ENCODE data around the gene FAXDC2.

Gene FAXDC2

GRCh38 chr5:154801083-154801482, 49.3 kb downstream of the FAXDC2 start:
- no peak overlapping the region for H3K4me2 ChIP-seq (ENCODE audit: low read length)
- no peaks in the 10 kb centered on the region; the same call in 1 of the 2 replicates for H4K20me1 ChIP-seq (ENCODE audit: control insufficient read depth, insufficient read depth, low read depth, low read length)
- no peaks in the 10 kb centered on the region for H3K4me1 ChIP-seq (ENCODE audit: control insufficient read depth, low read length)
- no peaks in the 10 kb centered on the region for H3K9me2 ChIP-seq (replicated peaks; ENCODE audit: control insufficient read depth, low read length)
- no peak overlapping the region for H3K27ac ChIP-seq (ENCODE audit: low read depth, low read length)
- H3K79me2 ChIP-seq (ENCODE audit: control insufficient read depth, low read length) = peaks cover 38% of the 10 kb centered on the region
- no peaks in the 10 kb centered on the region for H3F3A ChIP-seq (ENCODE audit: control insufficient read depth, insufficient read depth)
- H3K9me3 ChIP-seq (ENCODE audit: control insufficient read depth, insufficient read depth, low read length) = no peaks in the 10 kb centered on the region
- H3K4me3 ChIP-seq (ENCODE audit: low read length) = no peak overlapping the region
- TF ChIP-seq EZH2phosphoT487 (IDR thresholded peaks at IDR 0.05; ENCODE audit: borderline replicate concordance, low read length) = no peak
- no peak for TF ChIP-seq CTCF (IDR thresholded peaks at IDR 0.05; ENCODE audit: low read depth, low read length, poor library complexity, severe bottlenecking)
- peaks cover 98% of the 10 kb centered on the region for H3K36me3 ChIP-seq (ENCODE audit: control insufficient read depth, low read length)
- H3K27me3 ChIP-seq (ENCODE audit: control insufficient read depth, low read length) = no peaks in the 10 kb centered on the region

- Histone ChIP-seq H3K4me3 (ENCODE audit: low read length) (no peak overlapping the region), H3K9me3 (ENCODE audit: control insufficient read depth, insufficient read depth, low read length) (no peaks in the 10 kb centered on the region), H3F3A (ENCODE audit: control insufficient read depth, insufficient read depth) (no peaks in the 10 kb centered on the region), H3K4me2 (ENCODE audit: low read length) (no peak overlapping the region), H3K27ac (ENCODE audit: low read depth, low read length) (no peak overlapping the region), H3K4me1 (ENCODE audit: control insufficient read depth, low read length) (no peaks in the 10 kb centered on the region), H3K79me2 (ENCODE audit: control insufficient read depth, low read length) (peaks cover 38% of the 10 kb centered on the region), H3K9me2 (replicated peaks; ENCODE audit: control insufficient read depth, low read length) (no peaks in the 10 kb centered on the region), H3K36me3 (ENCODE audit: control insufficient read depth, low read length) (peaks cover 94% of the 10 kb centered on the region), H4K20me1 (ENCODE audit: control insufficient read depth, insufficient read depth, low read depth, low read length) (no peaks in the 10 kb centered on the region; the same call in 1 of the 2 replicates), H3K27me3 (ENCODE audit: control insufficient read depth, low read length) (no peaks in the 10 kb centered on the region)
- TF ChIP-seq EZH2phosphoT487 (IDR thresholded peaks at IDR 0.05; ENCODE audit: borderline replicate concordance, low read length) (no peak), CTCF (IDR thresholded peaks at IDR 0.05; ENCODE audit: low read depth, low read length, poor library complexity, severe bottlenecking) (no peak)
Measured at GRCh38 chr5:154800582-154800981, 49.8 kb downstream of the FAXDC2 start.

- no peaks in the 10 kb centered on the region for H3K9me3 ChIP-seq (ENCODE audit: control insufficient read depth, insufficient read depth, low read length)
- H3K4me2 ChIP-seq (ENCODE audit: low read length) = no peak overlapping the region
- H3K27ac ChIP-seq (ENCODE audit: low read depth, low read length) = no peak overlapping the region
- H3K4me3 ChIP-seq (ENCODE audit: low read length) = no peak overlapping the region
- no peaks in the 10 kb centered on the region for H3K4me1 ChIP-seq (ENCODE audit: control insufficient read depth, low read length)
- H3K36me3 ChIP-seq (ENCODE audit: control insufficient read depth, low read length) = peaks cover 94% of the 10 kb centered on the region
- peaks cover 4% of the 10 kb centered on the region; the same call in 1 of the 2 replicates for H4K20me1 ChIP-seq (ENCODE audit: control insufficient read depth, insufficient read depth, low read depth, low read length)
- TF ChIP-seq EZH2phosphoT487 (IDR thresholded peaks at IDR 0.05; ENCODE audit: borderline replicate concordance, low read length) (no peak), CTCF (IDR thresholded peaks at IDR 0.05; ENCODE audit: low read depth, low read length, poor library complexity, severe bottlenecking) (no peak)
- H3K79me2 ChIP-seq (ENCODE audit: control insufficient read depth, low read length) = peaks cover 56% of the 10 kb centered on the region
- no peaks in the 10 kb centered on the region for H3K9me2 ChIP-seq (replicated peaks; ENCODE audit: control insufficient read depth, low read length)
- peaks cover 8% of the 10 kb centered on the region; the same call in 1 of the 2 replicates for H3F3A ChIP-seq (ENCODE audit: control insufficient read depth, insufficient read depth)
- H3K27me3 ChIP-seq (ENCODE audit: control insufficient read depth, low read length) = no peaks in the 10 kb centered on the region
Measured at GRCh38 chr5:154797762-154798161, 52.6 kb downstream of the FAXDC2 start.
